ENCODE data around the gene MYRIP. TPM values are rescaled to one million over a fixed set of nuclear protein-coding genes. Genes with fewer than 3 reads are reported as not detected.
A peak's percentile ranks its signal among the peaks of the same experiment; 100 is the strongest.

Gene MYRIP
- total and polyA plus RNA-seq, 2 of the 4 experiments (the other 2 are of a cell fraction): not detected

DNA sequence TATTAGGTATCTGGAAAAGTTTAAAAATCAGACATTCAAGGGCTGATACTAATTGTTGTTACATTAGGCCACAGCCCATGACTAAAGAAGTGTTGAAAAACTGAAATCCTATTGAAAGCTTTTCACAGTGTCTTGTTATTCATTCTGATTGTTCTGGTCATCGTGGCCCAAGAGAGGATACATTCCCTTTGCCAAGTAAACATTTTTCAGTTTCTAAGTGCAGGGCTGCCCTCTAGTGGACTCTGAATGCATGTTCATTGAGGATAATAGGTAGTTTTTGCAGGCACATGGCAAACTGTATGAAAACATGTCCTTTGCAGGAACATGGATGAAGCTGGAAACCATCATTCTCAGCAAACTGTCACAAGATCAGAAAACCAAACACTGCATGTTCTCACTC lies 181.1 kb downstream of the MYRIP start:
- TF ChIP-seq CEBPB (IDR thresholded peaks at IDR 0.05; ENCODE audit: low read depth, low read length): no peak
- TF ChIP-seq CTCF (conservative IDR thresholded peaks at IDR 0.05; ENCODE audit: low read depth, low read length): 0 out of 2 replicates have a peak, but pooled peaks have one; percentile 24
- TF ChIP-seq SMC3 (IDR thresholded peaks at IDR 0.05; ENCODE audit: low read depth, low read length): 0 out of 2 replicates have a peak, but pooled peaks have one; percentile 11
- peak; percentile 49 for TF ChIP-seq RAD21 (IDR thresholded peaks at IDR 0.05; ENCODE audit: low read length)
- peaks cover 11% of the 10 kb centered on the region for H3K9me3 ChIP-seq (ENCODE audit: control insufficient read depth, insufficient read depth, low read length)
- no peaks in the 10 kb centered on the region for H3K36me3 ChIP-seq (ENCODE audit: control insufficient read depth, insufficient read depth, low read length)
- POLR2A ChIA-PET (ENCODE audit: unreplicated experiment): no interaction called here
- H4K20me1 ChIP-seq (ENCODE audit: insufficient read depth, low read length): no peaks in the 10 kb centered on the region
- no peak overlapping the region for H3K4me3 ChIP-seq (ENCODE audit: insufficient read depth, low read depth, low read length)
- H3K14ac ChIP-seq (replicated peaks; ENCODE audit: low read depth, low read length): no peak overlapping the region
- no peak overlapping the region for H2AK9ac ChIP-seq (replicated peaks; ENCODE audit: low read depth, low read length, poor library complexity)
- no peak overlapping the region for H4K5ac ChIP-seq (ENCODE audit: low read depth, low read length)
- no peak overlapping the region for H3K27ac ChIP-seq (ENCODE audit: insufficient read depth, low read length)
- no peaks in the 10 kb centered on the region for H3K9me1 ChIP-seq (ENCODE audit: insufficient read depth, low read length)
- intact Hi-C loops (cut with micrococcal nuclease): loop anchor here (5.0 kb wide), 1 partner anchor 448 kb away; no protein-coding TSS in a partner anchor
- peak; percentile 3 for DNase-seq
- H3K56ac ChIP-seq (ENCODE audit: extremely low read depth, insufficient read depth, low read length): no peak overlapping the region
- H3K4me1 ChIP-seq (ENCODE audit: control insufficient read depth, insufficient read depth, low read length): no peaks in the 10 kb centered on the region
- WGBS, 2 experiments (ENCODE audit: extremely low coverage in 2 of 2, insufficient read length in 1 of 2): no CpG with 5 or more reads among the region's 1 CpG
- no peak overlapping the region for H3K18ac ChIP-seq (ENCODE audit: low read depth, low read length)
- no peak for ATAC-seq (ENCODE audit: low read depth)
- BruUV-seq (replicated peaks): no TSS peak
- H2BK15ac ChIP-seq (ENCODE audit: low read depth, low read length): no peak overlapping the region
- in situ Hi-C loops (cut with MboI; ENCODE audit: low sequenced_read_pairs): no loop called here
- H2BK5ac ChIP-seq (ENCODE audit: low read depth, low read length, poor library complexity, severe bottlenecking): no peak overlapping the region
- CTCF ChIA-PET: no interaction called here
- H3K4ac ChIP-seq (ENCODE audit: low read depth, low read length): no peak overlapping the region
- H3K27me3 ChIP-seq (ENCODE audit: control insufficient read depth, insufficient read depth, low read length): no peaks in the 10 kb centered on the region
- no peak overlapping the region for H2AFZ ChIP-seq (replicated peaks; ENCODE audit: low read length, poor library complexity)
- H3K79me1 ChIP-seq (ENCODE audit: low read depth in 1 of 2, low read length in 2 of 2): no peaks in the 10 kb centered on the region
- H4K91ac ChIP-seq (ENCODE audit: insufficient read depth, low read depth, low read length): no peak overlapping the region
- no peak overlapping the region for H2BK120ac ChIP-seq (ENCODE audit: low read depth, low read length)
- H3K23ac ChIP-seq (ENCODE audit: low read depth, low read length): no peak overlapping the region
- no peak overlapping the region for H2AK5ac ChIP-seq (ENCODE audit: low read depth, low read length)
- no peak overlapping the region for H3K9ac ChIP-seq (ENCODE audit: low read depth, low read length)
- H2BK20ac ChIP-seq (ENCODE audit: low read depth, low read length): no peak overlapping the region
- dilution Hi-C loops (cut with HindIII; ENCODE audit: low sequenced_read_pairs, unreplicated experiment): no loop called here
- H4K8ac ChIP-seq (ENCODE audit: low read depth in 2 of 2, low read length in 2 of 2): no peak overlapping the region
- H3K4me2 ChIP-seq (ENCODE audit: low read depth, low read length): no peak overlapping the region
